ENCODE data around the gene TOMM40.
"Not testable (repeated sequence)": the region's sequence is repeated elsewhere in the genome, so short reads cannot be mapped to it uniquely, and the experiment has no call there.

Gene TOMM40

DNA sequence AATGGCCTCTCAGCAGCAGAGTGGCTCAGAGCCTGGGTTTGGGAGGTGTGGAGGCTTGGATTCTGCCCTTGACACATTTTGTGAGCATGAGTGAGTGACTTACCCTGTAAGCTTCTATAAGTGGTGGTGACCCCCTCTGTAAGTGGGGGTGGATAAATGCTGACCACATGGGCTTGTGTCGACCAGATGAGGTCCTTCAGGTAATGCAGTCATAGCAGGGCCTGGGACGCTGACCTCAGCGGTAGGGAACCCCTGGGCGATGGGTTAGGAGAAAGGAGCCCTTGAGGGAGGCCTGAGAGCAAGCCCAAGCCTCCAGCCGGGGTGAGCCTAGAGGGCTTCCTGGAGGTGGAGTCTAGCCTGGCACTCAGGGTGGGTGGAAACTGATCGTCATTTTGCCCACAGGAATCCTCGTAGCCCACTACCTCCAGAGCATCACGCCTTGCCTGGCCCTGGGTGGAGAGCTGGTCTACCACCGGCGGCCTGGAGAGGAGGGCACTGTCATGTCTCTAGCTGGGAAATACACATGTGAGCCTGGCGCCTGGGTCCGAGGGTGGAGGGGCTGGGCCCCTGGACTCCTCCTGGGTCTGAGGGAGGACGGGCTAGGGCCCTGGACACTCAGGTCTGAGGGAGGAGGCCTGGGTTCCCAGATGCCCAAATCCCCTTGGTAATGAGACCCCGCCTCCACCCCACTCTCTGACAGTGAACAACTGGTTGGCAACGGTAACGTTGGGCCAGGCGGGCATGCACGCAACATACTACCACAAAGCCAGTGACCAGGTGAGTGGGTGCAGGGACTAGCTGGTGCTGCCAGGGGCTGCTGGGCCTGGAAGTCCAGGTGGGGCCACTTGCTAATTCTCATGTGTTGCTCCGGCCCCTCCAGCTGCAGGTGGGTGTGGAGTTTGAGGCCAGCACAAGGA lies 9.5 kb downstream of the TOMM40 start:
- DNase-seq: no peak

- DNase-seq: no peak
Observed at GRCh38 chr19:44903216-44903601, 12.2 kb downstream of the TOMM40 start.

- DNase-seq: peak; percentile 7 to 65 (median 30)
Observed at GRCh38 chr19:44903602-44904425, 12.8 kb downstream of the TOMM40 start.

DNA sequence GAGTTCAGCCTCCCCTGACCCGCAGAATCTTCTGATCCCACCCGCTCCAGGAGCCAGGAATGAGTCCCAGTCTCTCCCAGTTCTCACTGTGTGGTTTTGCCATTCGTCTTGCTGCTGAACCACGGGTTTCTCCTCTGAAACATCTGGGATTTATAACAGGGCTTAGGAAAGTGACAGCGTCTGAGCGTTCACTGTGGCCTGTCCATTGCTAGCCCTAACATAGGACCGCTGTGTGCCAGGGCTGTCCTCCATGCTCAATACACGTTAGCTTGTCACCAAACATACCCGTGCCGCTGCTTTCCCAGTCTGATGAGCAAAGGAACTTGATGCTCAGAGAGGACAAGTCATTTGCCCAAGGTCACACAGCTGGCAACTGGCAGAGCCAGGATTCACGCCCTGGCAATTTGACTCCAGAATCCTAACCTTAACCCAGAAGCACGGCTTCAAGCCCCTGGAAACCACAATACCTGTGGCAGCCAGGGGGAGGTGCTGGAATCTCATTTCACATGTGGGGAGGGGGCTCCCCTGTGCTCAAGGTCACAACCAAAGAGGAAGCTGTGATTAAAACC lies 13.5 kb downstream of the TOMM40 start:
- peak in 1 of 3 experiments; percentile 13 for DNase-seq

- DNase-seq: peak in 2 of 3 experiments; percentile 10 to 25
Observed at GRCh38 chr19:44905437-44906160, 14.5 kb downstream of the TOMM40 start, which contains the start of gene APOE. Gene APOE (plus strand): TSS chr19:44905796. CDS start chr19:44906625, 829 bp downstream.

DNA sequence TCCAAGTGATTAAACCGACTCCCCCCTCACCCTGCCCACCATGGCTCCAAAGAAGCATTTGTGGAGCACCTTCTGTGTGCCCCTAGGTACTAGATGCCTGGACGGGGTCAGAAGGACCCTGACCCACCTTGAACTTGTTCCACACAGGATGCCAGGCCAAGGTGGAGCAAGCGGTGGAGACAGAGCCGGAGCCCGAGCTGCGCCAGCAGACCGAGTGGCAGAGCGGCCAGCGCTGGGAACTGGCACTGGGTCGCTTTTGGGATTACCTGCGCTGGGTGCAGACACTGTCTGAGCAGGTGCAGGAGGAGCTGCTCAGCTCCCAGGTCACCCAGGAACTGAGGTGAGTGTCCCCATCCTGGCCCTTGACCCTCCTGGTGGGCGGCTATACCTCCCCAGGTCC lies 16.6 kb downstream of the TOMM40 start:
- DNase-seq: no peak

DNA sequence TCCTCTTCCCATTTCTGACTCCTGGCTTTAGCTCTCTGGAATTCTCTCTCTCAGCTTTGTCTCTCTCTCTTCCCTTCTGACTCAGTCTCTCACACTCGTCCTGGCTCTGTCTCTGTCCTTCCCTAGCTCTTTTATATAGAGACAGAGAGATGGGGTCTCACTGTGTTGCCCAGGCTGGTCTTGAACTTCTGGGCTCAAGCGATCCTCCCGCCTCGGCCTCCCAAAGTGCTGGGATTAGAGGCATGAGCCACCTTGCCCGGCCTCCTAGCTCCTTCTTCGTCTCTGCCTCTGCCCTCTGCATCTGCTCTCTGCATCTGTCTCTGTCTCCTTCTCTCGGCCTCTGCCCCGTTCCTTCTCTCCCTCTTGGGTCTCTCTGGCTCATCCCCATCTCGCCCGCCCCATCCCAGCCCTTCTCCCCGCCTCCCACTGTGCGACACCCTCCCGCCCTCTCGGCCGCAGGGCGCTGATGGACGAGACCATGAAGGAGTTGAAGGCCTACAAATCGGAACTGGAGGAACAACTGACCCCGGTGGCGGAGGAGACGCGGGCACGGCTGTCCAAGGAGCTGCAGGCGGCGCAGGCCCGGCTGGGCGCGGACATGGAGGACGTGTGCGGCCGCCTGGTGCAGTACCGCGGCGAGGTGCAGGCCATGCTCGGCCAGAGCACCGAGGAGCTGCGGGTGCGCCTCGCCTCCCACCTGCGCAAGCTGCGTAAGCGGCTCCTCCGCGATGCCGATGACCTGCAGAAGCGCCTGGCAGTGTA lies 17.2 kb downstream of the TOMM40 start:
- DNase-seq: no peak

- no peak for DNase-seq
Observed at GRCh38 chr19:44908836-44909261, 17.8 kb downstream of the TOMM40 start.

- DNase-seq: no peak
Observed at GRCh38 chr19:44909775-44910174, 18.7 kb downstream of the TOMM40 start.

GRCh38 chr19:44911896-44912295 lies 20.8 kb downstream of the TOMM40 start:
- DNase-seq: not testable (repeated sequence)

DNA sequence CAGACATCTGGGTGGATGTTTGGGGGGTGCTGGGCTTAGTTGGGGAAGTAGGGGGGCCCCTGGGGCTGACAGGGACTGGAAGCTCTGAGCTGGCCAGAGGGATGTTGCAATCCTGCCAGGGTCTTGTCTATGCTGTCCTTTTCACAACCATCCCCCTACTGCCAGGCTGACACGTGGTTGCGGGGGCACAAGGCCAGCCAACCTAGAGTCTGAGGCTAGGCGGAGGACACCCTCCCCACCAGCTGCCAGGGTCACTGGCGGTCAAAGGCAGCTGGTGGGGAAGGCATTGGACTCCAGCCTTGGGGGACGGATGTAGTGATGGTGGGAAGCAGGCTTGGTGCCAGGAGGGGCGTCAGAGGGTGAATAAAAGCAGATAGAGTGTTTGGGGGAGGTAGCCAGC lies 21.8 kb downstream of the TOMM40 start:
- no peak for DNase-seq

DNA sequence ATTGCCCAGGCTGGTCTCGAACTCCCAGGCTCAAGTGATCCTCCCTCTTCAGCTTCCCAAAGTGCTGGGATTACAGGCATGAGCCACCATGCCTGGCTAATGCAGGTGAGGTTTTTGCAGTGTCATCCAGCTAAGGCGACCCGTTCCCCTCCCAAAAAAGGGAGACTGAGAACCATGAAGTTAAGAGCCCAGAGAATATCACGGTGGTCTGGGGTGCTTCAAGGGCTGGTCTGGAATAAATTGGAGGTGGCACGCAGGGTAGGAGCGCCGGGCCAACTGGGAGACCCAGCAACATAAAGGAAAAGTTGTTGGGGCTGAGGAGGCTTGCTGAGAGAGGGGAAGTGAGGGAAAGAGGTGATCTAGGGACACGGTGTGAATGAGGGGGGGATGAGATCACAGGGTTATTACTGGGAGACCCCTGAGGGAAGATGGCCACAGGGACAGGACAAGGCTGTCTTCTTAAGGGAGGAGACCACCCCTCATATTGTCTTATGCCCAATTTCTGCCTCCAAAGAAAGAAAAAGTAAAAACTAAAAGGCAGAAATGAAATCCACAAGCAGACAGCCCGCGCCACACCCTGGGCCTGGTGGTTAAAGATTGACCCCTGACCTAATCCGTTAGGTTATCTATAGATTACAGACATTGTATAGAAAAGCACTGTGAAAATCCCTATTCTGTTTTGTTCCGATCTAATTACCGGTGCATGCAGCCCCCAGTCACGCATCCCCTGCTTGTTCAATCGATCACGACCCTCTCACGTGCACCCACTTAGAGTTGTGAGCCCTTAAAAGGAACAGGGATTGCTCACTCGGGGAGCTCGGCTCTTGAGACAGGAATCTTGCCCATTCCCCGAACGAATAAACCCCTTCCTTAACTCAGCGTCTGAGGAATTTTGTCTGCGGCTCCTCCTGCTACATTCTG lies 22.7 kb downstream of the TOMM40 start:
- not testable (repeated sequence) for DNase-seq

- DNase-seq: peak; percentile 65 to 87 (median 86)
Observed at GRCh38 chr19:44914433-44915206, 23.6 kb downstream of the TOMM40 start, which contains the start of gene APOC1. Gene APOC1 (plus strand): TSS chr19:44914608. CDS start chr19:44914892, 284 bp downstream.

GRCh38 chr19:44924243-44924725 lies 33.2 kb downstream of the TOMM40 start:
- no peak for DNase-seq

DNA sequence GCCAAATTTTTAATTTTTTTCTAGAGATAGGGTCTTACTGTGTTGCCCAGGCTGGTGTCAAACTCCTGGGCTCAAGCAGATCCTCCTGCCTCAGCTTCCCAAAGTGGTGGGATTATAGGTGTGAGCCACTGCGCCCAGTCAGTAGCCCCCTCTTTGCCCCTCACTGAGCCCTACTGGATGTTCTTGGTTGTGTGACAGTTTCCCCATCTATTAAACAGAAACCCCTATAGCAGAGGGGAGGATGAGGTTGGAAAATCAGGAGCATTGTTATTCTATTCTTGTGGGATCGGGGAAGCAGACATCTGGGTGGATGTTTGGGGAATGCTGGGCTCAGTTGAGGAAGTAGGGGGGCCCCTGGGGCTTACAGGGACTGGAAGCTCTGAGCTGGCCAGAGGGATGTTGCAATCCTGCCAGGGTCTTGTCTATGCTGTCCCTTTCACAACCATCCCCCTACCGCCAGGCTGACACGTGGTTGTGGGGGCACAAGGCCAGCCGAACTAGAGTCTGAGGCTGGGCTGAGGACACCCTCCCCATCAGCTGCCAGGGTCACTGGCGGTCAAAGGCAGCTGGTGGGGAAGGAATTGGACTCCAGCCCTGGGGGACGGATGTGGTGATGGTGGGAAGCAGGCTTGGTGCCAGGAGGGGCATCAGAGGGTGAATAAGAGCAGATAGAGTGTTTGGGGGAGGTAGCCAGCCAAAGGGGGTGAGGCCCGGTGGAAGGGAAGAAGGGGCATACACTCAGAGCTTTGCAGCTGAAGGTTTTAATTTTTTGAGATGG lies 34.2 kb downstream of the TOMM40 start:
- no peak for DNase-seq

DNA sequence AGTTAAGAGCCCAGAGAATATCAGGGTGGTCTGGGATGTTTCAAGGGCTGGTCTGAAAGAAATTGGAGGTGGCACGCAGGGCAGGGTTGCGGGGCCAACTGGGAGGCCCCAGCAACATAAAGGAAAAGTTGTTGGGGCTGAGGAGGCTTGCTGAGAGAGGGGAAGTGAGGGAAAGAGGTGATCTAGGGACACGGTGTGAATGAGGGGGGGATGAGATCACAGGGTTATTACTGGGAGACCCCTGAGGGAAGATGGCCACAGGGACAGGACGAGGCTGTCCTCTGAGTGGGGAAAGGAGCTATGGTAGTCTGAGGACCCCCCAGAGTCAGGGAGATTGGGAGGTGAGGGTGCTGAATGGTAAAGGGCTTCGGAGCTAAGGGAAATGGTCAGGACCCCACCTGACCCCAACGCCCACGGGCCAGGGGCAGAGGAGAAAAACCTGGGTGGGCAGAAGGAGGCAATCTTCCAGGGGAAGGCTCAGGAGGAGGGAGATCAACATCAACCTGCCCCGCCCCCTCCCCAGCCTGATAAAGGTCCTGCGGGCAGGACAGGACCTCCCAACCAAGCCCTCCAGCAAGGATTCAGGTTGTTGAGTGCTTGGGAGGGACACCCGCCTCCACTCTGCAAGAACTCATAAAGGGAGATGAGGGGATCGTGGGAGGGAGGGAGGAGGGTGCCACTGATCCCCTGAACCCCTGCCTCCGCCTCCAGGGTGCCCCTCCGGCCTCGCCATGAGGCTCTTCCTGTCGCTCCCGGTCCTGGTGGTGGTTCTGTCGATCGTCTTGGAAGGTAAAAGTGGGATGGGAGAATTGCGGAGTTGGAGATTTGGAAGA lies 35.4 kb downstream of the TOMM40 start:
- not testable (repeated sequence) for DNase-seq

- DNase-seq: no peak
Observed at GRCh38 chr19:44927746-44928145, 36.7 kb downstream of the TOMM40 start.

DNA sequence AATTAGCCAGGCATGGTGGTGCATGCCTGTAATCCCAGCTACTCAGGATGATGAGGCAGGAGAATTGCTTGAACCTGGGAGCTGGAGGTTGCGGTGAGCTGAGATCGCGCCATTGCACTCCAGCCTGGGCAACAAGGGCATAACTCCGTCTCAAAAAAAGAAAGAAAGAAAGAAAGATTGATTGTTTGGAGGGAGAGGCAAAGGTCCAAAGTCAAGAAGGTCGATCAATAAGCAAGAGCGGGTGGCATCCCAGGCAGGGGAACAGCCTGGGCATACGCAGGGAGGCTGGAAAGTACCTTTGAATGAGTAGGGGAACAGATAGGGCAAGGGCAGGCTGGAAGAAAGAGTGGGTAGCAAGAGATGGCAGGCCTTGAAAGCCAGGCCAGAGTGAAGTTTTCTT lies 39.0 kb downstream of the TOMM40 start:
- DNase-seq: no peak

Data from NCI-H1417 (cell line).